ENCODE data around the gene EPHA3. TPM values are rescaled to one million over a fixed set of nuclear protein-coding genes. Genes with fewer than 3 reads are reported as not detected.

The EPHA3 gene
- total RNA-seq (2014; rRNA removed; shearing (Covaris generic)) = not detected in 2 replicates
- 0.09 and 0.10 TPM in 2 replicates for polyA plus RNA-seq (2015; cell fraction: cytosol; rRNA removed)
- 0.08 and 0.33 TPM in 2 replicates for polyA plus RNA-seq (2015; cell fraction: nucleus; rRNA removed)

DNA sequence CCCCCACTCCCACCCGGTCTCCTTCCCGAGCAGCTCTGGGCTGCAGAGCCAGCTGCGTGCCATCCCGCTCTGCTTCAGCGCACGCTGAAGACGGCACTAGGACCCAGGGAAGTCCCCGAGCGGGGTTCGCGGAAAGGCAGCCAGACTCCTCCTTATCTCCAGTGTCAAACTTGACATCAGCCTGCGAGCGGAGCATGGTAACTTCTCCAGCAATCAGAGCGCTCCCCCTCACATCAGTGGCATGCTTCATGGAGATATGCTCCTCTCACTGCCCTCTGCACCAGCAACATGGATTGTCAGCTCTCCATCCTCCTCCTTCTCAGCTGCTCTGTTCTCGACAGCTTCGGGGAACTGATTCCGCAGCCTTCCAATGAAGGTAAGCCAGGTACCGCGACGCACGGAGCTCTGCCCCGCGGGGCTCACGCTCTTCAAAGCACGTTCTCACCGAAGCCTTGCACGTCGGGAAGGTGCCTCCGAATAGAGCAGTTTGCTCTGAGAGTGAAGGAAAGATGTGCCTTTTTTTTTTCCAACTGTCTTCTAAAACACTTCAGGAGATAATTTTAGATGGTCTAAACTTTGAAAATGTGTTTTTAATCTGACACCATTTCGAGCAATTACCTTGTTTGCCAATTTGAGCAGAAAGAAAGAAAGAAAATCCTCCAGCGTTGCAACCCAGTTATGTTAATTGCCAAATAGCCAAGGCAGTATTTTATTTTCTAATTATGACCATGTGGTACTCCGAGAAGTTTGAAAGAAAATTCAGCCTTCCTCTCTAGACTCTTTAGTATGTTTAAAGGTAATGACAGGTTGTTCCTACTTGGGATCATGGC, at the start of gene EPHA3:
TSS of gene EPHA3 (plus strand) at position 161 of the 830 bp plus-strand sequence. CDS start at position 289, 128 bp downstream.
- DNase-seq (ENCODE audit: low read depth) = peak; percentile 3

GRCh38 chr3:89058371-89058770, 49.0 kb upstream of the EPHA3 start:
- DNase-seq (ENCODE audit: low read depth) = no peak

GRCh38 chr3:89059211-89059925, 48.1 kb upstream of the EPHA3 start:
- DNase-seq (ENCODE audit: low read depth) = peak; percentile 45

GRCh38 chr3:89061259-89061658, 46.2 kb upstream of the EPHA3 start:
- no peak for DNase-seq (ENCODE audit: low read depth)

- no peak for DNase-seq (ENCODE audit: low read depth)
These were observed 39.7 kb upstream of the EPHA3 start for GRCh38 chr3:89067736-89068135.

DNA sequence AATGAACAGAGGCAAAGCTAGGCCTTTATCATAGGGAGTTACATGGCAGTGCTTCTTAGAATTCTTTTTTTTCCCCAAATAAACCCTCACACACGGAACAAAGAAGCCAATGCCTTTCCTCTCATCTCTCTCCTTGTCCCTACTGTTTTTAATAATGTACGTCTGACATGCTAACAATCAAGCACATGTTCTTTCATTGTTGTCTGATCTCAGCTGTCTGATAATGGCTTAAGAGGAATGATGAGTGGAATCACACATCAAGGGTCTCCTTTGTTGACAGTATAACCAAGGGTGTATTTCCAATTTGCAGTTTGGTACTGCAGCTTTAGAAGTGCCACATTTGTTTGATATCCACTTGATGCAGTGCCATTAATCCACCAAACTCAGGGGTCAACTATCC, 34.8 kb upstream of the EPHA3 start:
- DNase-seq (ENCODE audit: low read depth) = no peak

DNA sequence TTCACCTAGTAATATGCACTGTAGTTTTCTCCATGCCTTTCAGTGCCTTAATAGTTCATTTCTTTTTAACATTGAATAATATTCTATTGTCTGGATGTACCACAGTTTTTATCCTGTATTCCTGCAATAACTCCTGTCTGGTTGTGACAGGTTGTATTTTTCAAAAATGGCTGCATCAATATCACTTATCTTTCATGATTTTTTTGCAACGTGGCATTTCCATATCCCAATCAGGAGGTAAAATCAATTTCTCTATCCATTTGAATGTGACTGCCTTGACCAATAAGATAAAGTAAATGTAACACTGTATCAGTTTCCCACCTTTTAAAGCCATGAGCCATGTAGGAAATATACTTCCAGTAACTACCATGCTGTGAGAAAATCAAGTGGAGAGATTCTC, 27.5 kb upstream of the EPHA3 start:
- DNase-seq (ENCODE audit: low read depth) = no peak

DNA sequence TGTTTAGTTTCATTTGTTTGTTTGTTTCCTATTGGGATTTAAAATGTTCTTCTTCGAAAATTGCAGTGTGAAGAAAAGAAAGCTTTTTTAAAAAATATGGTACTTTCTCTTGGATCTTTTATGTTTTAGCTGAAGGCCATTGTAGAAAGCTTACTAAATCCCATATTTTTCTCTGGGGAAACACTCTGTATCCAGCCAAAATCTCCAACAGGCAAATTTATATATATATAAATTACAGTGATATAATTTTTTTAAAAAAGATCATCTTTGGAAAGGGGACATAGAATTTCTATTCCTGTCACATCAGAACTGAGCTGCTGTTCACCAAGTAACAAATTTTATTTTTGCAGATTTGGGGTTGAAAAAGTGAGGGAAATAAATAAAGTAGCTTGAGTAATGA, 19.6 kb upstream of the EPHA3 start:
- no peak for DNase-seq (ENCODE audit: low read depth)

DNA sequence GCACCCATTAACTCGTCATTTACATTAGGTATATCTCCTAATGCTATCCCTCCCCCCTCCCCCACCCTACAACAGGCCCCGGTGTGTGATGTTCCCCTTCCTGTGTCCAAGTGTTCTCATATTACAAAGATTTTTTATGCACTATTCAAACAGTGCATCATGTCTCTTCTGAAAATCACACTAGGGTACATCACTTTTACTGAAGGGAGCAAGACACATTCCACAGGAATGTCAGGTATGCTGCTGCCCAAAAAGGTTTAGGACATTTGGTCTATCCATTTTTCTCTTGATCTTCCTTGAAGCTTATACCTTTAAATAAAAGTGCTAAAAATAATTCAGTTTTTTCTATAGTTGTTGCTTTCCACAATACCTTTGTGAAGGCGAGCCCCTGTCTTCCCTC, 9.2 kb upstream of the EPHA3 start:
- DNase-seq (ENCODE audit: low read depth) = peak; percentile 16

DNA sequence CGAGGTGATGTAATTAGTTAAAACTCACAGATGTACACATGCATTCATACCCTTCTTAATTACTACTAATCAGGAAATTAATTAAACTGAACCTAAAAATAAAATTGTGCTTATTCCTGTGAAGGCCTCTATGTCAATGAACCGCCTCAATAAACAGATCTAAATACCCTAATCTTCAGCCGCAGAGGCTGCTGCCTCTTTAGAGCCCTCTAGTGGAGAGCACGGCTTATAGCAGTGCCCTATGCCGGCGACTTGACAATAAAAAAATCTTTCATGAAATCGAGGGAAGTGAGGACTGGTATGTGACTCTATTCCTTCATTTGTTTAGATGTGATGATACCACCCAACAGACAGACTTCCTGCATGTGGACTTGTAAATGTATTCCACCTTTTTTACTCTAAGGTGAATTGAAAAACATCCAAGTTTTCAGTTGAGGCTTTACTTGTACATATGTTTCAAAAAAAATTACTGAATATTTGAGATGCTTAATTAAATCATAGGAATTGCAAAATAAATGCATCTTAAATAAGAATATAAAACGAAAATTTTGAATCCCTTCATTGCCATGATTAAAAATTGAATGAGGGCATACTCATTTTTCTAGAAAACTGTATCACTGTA, 8.3 kb upstream of the EPHA3 start:
- DNase-seq (ENCODE audit: low read depth) = peak; percentile 55

DNA sequence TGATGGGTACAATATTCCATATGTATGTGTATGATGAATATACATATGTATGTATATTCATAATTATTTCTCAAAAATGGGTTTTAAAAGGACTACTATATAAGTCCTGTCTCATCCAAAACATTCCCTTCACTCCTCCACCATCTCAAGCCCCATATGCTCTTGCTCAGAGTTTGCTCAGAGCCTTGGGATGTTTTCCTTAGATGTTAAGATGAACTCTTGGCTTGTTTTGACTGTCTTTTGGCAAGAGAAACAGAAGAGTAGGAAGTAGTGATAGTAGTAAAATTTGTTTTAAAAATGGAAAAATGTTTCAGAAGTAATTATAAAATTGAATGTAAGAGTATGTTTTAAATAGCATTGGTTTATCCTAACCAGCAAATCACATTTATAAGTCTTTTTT, 6.2 kb upstream of the EPHA3 start:
- no peak for DNase-seq (ENCODE audit: low read depth)

GRCh38 chr3:89101921-89102320, 5.5 kb upstream of the EPHA3 start:
- no peak for DNase-seq (ENCODE audit: low read depth)

- DNase-seq (ENCODE audit: low read depth) = no peak
These were observed 2.9 kb upstream of the EPHA3 start for GRCh38 chr3:89104499-89104898.

DNA sequence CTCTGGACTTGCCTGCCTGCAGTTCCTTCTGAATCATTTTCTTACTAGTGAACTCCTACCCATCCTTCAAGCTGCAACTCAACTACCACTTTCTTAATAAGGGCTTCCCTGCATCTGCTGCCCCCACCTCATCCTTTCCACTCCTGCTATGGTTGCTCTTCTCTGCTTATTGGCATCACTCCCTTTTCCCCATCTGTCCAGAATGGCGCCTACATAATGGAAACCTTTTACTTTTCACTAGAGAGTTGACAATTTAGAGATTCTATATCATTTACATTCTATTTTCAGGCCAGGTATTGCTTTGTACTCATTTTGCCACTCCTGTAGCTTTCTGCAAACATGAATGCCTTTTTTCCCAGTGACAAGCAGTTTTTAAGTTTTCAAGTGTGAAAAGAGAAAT, 1.9 kb upstream of the EPHA3 start:
- no peak for DNase-seq (ENCODE audit: low read depth)

DNA sequence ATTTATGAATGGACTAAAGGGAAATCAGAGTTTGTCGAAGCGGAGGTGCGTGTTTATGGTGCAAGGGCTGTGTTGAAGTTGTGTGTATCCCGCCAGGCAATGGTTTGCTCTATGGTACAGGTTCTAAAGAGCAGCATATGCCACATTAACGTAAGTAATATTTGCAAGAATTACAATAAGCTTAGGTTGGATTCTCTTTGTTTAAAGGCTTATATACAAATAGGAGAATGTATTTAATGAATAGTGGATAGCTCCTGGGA, 800 bp downstream of the EPHA3 start:
- DNase-seq (ENCODE audit: low read depth) = no peak

- DNase-seq (ENCODE audit: low read depth) = no peak
These were observed 5.9 kb downstream of the EPHA3 start for GRCh38 chr3:89113344-89113743.

DNA sequence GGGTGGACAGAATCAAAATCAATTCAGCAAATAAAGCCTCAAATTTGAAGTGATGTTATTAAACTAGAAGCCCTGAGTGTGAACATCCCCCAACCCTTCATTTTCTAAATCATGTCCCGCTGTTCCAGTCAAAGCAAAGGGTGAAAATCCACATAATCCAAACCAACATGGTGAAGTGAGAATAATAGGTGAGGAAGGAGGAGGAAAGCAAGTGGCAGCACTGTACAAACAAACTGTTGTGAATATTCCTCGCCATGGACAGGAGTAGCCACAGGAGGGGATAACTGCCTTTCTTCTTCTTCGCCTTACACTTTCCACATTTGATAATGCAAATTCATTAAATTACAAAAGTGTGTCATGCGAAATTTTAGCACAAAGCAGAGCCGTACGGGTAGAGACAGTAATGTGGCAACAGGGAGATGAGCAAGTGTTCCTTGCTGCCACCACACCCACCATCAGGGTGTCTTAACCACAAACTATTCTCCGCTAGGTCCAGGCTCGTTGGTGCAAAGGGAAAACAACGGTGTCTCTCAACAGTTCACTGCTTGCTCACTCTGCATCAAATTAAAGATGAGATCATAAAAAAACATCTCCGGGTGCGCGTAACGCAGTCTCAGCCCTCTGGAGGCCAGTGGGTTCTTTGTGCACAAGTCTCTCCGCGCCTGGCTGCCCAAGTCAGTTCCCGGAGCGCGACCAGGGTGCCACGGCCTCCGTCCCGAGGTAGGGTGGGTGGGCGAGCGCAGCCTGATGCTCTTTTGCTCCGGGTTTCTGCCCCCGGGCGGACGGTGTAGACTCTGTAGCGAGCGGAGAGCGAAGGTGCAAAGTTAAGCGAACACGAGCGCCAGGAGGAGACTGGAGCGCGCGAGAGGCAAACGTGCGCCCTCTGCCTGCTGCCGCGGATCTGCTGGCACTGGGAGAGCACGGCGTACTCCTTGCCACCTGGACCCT, 6.7 kb downstream of the EPHA3 start:
- DNase-seq (ENCODE audit: low read depth) = no peak

GRCh38 chr3:89114841-89115223, 7.4 kb downstream of the EPHA3 start:
- DNase-seq (ENCODE audit: low read depth) = no peak

DNA sequence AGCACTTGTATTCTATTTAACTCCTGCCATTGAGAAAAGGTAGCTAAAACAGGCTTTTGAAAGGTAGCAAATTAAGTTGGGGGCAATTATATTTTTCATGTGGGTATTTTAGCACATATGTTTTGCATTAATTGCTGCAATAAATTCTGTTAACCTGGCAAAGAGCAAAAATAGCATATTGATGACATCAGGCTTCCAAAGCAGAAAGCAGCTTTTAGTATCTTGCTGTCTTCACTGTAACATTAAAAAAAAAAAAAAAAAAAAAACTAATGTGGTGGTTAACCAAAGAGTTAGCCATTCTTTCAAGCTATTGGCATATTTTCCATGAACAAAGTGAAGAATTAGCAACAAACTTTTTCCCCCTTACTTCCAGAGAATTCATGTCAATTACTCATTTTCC, 9.1 kb downstream of the EPHA3 start:
- no peak for DNase-seq (ENCODE audit: low read depth)

DNA sequence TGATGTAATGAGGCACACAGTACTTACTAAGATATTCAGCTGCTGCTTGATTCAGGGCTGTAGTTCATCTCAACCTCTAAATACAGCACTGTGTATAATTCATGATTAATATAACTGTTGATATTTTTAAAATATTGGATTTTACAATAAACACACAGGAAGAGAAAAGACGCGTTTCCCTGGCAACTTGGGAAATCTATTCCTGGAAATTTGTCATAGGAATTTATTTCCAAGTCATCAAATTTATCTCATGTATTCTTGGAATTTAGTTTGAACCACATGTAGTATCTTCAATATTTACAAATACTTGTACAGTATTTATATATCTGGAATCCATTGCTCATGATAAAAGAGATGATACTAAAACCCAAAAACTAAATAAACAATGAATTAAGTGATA, 30.6 kb downstream of the EPHA3 start:
- no peak for DNase-seq (ENCODE audit: low read depth)

GRCh38 chr3:89139870-89140269, 32.4 kb downstream of the EPHA3 start:
- no peak for DNase-seq (ENCODE audit: low read depth)
